Stimulated activated CD8-positive, alpha-beta memory T cell treated with anti-CD3 and anti-CD28 coated beads, Interleukin-2, amount 100 ng/mL, for 48 hours (primary cell): ENCODE measurements around the gene CHSY1.

ENCODE experiments used
- DNase-seq, 2 donors: peaks; one replicate each; pipeline ENCODE4 v3.0.0-alpha.2; 2020; ENCODE audit warnings: low read depth in 2 of 2

Gene CHSY1

DNA sequence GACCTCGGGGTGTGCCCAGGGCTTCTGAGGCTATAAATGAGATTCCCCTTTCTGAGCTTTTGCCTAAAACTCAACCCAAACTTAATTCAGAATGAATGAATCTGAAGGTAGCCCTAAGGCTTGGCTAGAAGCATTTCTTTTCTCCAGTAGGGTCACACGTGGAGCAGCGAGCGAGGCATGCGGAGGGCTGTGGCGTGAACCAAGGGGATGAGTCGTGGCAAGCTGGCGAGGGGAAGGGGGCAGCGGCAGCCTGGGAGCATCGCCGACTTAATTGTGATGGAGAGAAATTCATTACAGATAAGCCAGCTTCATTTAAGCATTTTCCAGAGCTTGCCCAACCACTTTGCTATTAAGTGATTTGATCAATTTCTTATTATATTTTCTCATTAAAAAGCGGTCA lies 79.9 kb downstream of the CHSY1 start:
- no peak for DNase-seq

DNA sequence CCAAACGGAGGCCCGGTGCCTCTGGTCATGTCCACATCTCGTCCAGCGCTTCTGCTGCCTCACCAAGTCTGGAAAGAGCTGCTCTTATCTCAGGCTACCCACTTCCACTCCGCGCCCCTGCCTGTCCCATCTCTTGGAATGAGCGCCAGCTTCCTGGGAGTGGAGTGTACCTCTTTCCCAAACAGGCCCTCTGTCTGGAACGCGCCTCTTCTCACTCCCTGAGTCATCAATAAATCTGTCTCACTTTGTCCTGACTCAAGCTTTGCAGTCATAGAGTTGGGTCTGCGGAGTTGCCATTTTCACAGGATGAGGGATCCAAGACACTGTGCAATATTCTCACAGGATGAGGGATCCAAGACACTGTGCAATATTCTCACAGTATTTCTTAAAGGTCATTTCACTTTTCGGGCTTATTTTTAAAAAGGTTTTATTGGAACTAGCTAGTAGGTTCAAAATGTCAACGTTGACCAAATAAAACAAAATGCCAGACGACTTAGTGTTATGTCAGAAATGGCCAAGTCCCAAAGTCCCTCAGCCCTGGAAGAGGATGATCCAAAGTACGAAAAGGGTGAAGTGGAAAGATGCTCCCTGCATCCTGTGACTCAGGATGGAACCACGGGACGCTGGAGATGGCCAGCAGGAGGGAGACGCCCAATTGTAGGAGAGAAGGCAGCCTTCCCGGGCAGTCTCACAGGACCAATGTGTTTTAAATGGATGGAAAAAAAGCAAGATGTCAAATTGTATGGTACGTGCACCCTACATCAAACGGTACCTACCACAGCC lies 81.1 kb downstream of the CHSY1 start:
- no peak for DNase-seq

DNA sequence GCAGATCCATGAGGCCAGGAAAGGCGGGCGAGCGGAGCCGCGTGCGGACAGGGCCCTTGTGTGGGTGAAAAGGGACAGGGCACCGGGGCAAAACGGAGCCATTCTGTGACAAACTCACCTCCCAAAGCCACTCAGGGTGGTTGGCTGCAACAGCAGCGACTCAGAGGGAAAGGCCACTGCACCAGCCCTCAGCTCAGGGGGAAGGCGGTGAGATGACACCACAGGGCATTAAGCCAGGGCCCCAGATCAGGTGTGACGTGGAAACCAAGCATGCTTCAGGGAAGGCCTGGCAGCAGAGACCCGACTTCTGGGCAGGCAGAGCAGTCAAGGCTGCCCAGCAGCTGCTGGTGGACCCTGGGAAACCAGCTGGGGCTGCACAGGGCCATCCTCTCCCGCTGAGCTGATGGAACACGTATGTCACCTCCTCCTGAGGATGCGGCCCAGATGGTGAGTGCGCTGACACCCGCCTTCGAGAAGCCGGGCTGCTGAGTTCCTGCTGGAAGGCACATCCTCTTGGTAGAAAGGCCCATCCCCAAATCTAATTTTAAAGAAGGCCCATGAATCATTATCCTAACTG lies 82.3 kb downstream of the CHSY1 start:
- no peak for DNase-seq

DNA sequence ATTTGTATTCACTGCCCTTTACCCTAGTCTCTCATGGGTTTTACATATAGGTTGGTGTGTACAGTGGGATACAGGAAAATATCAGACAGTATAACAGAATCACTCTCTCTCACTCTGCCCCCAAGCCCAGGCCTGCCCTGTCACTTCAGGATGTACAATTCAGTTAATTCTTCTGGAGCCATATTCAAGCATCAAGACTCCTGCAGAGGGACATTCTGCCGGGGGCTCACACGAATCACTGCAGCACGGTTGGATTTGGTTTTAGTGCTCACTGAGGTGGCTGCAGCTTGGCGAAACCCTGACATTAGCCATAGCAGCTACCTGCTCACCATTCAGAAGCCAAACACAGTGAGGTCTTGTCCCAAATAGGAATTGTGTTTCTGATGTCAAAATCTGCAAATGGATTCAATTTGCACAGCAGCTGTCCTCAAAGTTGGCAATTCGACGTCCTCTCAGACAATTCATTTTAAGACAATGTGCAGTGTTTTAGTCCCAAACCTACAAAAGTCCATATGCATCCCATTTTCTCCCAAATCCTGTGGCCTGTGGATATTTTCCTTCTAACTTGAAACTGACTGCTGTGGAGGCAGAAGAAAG lies 82.9 kb downstream of the CHSY1 start:
- no peak for DNase-seq

DNA sequence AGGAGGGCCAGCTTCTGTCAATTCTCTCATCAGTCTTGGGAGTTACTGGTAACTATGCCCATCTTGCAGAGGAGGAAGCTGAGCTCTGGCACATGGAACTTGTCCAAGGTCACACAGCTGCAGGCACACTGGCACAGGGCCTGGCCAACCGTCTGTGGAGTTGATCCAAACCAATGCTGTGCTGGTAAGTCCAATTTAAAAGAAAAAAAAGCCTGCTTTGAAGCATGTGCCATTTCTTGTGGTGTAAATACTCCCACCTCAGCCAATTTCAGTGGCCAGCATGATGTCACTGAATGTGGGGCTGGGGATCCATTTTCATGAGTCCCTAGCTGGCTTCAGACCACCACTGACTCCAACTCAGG lies 83.4 kb downstream of the CHSY1 start:
- DNase-seq, result no peak

DNA sequence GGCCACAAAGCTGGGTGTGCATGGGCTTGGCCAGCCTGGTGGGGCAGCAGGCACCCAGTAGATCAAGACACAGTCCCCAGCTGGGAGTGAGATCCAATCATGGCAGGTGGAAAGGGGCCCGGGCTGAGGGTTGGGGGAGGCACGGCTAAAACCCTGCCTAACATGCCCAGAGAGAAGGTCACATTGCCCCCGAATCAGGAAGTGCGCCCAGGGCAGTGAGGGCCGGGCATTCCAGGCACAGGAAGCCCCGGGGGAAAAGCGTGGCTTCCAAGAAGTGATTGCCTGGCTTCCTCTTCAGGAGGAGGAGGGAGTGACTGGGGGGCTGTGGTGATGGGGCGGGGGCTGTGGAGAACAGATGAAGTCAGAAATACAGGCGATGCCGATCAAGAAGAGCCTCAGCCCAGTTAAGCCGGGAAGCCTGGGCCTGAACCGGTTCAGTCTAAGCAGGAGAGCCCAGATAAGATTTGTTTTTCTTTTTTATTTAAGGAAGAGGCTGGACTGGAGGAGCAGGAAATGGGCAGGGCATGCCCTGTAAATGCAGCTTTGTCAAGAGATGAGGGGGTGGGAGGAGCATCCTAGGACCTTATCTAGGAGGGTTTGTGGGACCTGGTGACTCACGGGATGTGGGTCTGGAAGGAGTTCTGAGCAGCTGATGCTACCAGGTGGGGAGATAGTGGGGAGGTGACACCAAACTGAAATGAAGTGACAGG lies 83.9 kb downstream of the CHSY1 start:
- DNase-seq, result peak; percentile 40 to 59

DNA sequence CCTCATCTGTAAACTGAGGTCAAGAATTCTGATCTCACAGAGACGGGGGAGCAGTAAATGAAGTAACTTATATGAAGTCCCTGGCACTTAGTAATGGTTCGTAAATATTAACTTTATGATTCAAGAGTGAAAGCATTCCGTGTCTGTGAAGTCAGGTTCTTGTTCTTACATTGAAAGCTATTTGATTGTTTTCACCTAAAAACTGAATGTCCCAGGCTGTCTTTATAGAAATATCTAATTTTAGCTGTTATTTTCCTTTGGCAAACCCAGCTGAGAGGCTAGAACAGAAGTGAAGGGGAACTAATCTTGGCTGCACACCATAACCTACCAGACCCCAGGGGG lies 84.5 kb downstream of the CHSY1 start:
- DNase-seq, result no peak

DNA sequence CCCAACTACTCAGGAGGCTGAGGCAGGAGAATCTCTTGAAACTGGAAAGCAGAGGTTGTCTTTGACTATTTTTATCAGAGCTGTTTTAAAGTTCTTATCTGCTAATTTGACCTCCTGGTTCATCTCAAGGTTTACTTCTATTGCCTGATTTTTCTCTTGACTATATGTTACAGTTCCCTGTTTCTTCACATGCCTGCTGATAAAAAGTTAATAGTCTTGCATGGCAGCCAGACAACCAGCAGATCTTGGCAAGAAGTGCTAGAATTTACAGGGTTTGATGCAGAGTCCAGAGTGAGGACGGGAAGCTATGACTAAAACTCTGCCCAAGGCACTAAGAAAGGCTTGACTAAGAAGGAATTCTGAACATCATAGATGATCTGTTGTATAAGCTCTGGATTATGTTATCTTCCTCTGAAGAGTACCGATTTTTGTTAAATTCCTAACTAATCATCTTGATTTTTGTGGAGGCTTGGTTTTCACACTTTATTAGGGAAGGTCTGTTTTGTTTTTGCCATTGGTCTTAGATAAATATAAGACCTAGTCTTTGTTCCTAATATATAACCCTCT lies 85.9 kb downstream of the CHSY1 start:
- no peak for DNase-seq

DNA sequence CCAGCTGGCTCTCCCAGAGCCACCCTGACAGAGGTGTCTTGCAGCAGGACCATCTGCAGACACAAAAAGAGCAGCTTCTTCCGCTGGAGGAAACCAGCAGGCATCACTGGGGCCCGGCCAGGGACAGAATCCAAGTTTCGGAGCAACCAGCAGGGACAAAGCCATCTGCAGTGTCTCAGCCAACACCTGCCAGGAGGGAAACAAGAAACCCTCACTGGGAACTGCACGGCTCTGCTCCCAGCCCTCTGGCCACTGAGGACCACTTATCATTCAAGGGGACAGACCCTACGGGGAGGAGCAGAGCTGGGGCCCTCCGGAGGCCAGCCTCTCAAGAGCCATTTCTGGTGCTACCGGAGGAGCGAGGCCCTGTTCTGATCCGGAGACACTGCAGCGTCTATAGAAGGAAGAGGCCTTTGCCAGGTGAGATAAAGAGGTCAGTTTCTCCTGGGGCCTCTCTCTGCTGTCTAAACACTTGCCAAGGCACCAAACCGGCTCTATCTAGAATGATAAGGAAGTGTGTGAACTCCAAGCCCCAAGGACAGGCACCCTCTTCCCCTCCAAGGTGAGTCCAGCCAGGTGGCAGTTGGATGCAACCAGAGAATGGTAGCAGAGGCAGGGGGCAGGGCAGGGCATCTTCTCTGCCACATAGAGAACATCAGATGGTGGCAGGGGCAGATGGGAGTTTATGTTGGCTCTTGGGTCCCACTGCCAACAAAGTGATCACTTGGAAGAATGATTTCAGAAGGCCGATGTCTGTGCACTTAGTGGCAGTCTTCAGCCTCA lies 89.0 kb downstream of the CHSY1 start:
- DNase-seq, result no peak

DNA sequence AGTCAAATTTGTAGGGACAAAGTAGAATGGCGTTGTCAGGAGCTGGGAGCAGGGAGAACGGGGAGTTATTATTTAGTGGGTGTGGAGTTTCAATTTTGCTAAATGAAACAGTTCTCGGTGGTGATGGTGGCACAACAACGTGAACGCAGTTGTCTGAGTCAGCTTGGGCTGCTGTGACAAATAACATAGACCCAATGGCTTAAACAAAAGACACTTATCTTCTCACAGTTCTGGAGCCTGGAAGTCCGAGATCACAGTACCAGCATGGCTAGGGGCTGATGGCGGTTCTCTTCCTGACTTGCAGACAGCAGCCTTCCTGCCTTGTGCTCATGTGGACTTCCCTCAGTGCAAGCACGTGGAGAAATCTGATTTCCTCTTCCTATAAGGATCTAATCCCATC lies 90.2 kb downstream of the CHSY1 start:
- no peak for DNase-seq

DNA sequence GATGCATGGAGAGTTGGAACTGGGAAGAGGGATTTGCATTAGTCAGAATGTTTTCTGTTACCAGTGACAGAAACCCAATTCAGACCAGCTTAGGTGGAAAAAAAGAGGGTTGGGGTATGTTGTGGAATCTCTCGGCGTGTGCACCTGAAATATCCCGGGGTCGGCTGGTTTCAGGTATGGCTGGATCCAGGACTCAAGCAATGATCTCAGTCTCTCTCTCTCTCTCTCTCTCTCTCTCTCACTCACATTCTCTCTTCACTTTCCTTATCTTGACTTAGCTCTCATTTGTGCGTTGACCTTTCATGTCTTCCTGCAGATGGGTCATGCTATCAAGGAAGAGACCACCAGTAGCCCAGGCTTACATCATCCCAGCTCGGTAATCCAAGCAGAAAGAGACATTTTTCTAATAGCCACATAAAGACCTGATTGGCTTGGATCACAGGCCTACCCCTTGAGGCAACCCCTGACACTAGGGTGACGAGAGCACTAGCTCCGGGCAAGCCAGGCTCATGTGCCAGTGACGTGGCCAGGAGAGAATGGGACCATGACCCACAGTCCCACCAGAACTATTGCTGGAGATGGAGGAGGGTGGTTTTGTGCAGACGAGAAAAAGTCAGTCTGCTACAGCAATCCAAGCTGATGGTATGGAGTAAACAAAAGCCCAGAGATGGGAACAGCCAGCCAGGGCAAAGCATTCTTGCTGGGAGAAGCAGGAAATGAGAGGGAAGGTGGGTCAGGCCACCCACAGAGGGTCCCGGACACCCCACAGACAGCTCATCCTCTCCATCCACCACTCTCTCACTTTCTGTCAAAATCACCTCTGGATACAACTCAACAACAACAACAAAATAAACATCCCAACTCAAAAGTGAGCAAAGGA lies 91.7 kb downstream of the CHSY1 start:
- no peak for DNase-seq

DNA sequence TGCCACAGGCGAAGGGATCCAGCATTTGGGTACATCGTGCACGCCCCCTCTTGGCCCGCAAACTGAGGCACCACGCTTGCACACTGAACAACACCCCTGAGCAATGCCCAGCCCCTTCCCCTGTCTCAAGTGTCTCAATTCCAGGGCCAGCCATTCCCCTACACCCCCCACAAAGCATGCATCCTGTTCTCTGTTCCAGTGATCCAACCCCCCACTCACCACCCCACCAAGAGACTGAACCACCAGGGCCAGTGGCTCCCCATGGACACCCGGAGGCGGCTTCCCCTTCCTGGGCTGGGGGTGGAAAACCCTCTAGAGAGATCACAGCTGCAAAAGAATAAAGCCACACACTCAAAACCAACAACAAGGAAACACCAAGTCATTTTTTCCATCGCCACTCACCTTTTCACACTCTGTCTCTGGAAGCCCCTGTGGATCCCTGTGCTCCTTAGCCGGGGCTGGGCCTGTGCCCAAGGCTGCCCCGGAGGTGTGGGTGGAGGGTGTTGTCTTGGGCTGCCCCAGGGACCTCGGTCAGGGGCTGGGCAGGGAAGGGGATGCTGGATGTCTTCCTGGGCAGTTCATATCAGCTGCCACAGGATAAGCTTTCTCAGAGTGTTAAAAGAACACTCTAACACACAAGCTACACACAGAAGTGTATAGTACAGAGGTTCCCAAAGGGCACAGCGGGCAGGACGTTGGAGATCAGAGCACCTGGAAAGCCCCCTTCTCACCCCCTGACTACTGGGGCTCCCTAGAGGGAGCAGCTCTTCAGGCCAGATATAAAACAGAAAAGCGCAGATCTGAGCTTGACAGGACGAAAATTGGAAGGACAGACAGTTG lies 92.5 kb downstream of the CHSY1 start:
- DNase-seq, result peak in 1 of 2 donors; percentile 23

DNA sequence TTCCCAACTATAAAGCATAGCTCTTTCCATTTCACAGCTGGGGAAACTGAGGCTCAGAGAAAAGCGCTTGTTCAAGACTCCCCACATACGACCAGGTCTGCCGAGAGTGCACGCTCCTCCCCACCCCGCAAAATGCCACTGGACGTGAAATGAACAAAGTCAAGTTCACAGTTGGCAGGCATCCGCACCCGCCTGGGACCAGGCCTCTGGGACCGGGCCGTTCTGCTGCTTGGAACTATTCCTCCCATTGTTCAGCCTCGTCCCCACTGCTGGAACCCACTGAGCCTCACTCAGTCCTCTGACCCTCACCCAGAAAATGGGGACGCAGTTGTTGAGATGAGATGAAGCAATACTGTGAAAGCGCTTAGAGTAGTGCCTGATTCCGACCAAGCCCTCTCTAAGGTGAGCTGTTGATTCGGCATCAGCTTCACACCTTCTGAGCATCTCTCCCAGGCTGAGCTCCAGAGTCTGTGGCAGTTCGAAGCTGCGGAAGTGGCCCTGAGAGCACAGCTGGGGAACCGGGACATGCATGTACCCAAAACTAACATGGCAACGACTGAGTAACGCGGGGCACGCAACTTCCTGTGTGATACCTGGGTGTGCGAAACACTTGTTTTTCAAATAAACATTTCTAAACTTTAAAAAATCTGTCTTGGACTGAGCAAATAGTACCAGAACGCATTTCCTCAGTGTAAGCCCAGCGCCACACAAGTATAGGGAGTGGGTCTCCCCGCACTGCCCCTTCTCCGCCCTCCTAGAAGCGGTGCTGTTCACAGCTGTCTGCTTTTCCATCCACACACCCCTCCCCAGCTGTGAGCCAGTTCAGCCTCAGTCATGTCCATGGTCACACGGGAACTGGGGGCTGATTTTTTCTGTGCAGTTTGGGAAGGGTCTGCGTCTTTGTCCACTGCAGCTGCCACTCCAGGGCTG lies 93.4 kb downstream of the CHSY1 start:
- no peak for DNase-seq

DNA sequence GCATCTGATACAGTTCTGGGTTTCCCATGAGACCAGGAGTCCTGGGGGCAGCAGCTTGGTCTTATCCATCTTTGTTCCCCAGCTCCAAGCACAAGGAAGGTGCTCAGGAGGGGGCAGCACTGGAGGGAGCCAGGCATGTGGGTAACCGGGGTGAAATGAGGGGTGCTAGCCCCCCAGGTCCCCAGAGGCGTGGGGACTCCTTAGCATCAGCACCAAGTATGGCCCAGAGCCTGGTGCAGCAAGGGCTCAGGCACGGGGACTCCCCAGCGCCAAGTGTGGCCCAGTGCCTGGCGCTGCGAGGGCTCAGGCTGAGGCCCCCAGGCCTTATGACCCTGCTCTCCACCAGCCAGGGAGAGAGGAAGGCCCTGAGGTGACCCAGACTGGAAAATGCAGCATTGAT lies 94.1 kb downstream of the CHSY1 start:
- no peak for DNase-seq

DNA sequence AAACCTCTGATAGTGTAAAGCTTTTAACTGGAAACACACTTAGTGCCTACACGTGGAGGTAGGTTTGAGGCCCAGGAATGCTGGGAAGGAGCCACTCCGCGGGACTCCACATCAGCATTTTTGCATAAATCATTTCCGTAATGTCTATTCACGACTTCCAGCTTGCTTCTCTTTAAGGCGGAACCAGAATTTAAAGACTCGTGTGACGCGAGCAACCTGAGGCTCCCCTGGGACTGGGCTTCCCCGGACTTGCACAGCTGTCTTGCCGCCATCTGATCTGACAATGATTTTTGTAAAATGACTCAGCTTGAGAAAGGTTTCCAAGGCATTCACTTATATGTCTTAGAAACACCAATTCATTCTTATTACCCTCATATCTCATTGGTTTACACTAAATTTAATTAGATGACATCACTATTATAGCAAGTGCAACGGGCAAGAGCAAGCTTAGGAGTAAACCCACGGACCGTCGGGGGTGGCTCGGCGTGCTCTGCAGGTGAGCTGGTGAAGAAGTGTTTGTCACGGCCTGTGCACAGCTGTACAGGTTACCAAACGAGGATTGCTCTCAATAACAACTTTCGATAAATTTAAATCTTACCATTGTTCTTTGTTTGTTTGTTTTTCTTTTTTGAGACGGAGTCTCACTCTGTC lies 95.2 kb downstream of the CHSY1 start:
- DNase-seq, result no peak

DNA sequence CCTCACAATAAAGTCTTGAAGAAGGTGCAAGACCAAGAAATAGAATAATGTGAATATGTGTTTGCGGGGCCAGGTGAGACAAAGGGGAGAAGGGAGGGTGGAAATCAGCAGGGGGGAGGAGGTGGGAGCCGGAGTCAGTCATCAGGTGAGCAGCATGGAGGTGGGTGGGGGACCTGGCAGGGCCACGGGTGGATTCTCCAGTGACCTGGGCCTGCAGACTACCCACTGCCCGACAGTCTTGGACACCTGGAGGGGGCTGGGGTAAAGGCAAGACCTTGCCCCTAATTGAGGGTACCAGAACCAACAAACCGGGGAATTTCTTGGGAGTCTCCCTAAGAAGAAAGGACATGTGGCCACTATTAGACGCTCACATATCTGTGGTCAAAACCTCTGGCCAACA lies 95.8 kb downstream of the CHSY1 start:
- no peak for DNase-seq

DNA sequence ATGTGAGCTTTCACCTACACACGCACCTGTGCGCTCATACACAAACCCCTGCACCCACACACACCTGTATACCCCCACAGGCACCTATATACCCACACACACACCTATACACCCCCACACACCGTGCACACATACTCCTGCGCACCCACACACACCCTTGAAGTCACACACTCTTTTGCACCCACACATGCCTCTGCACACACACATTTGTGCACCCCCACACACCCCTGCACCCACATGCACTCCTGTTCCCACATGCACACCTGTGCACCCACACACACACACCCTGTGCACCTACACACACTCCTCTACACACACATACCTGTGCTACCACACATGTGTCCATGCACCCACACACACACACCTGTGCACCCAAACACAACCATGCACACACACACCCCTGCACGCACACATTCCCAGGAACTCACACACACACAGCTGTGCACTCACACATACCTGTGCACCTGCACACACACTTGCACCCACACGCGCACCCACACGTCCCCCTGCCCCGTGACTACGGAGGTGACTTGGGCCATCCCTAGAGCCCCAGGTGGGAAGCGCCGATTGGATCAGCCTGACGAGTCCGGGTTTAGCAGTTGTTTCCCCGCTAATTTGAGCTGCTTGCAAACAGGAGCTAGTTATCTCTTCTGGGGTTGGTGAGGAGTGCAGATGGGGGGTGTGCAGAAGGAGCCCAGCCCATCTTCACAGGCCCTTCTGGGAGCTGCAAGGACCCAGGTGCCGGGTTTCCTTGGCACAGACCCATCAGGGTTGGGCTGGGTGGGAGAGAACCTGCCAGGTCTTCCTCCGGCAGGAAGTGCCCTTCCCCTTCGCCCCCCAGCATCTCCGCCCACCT lies 97.8 kb downstream of the CHSY1 start:
- DNase-seq, result no peak
